Fibroblast of peridontal ligament (primary cell): Measurements from ENCODE around the gene AOAH.
A peak's percentile ranks its signal among the peaks of the same experiment; 100 is the strongest.

Experiments used
- DNase-seq: peaks from one replicate; pipeline ENCODE4 v3.0.0-alpha.2; 2010; ENCODE audit errors: extremely low read depth

AOAH gene

DNA sequence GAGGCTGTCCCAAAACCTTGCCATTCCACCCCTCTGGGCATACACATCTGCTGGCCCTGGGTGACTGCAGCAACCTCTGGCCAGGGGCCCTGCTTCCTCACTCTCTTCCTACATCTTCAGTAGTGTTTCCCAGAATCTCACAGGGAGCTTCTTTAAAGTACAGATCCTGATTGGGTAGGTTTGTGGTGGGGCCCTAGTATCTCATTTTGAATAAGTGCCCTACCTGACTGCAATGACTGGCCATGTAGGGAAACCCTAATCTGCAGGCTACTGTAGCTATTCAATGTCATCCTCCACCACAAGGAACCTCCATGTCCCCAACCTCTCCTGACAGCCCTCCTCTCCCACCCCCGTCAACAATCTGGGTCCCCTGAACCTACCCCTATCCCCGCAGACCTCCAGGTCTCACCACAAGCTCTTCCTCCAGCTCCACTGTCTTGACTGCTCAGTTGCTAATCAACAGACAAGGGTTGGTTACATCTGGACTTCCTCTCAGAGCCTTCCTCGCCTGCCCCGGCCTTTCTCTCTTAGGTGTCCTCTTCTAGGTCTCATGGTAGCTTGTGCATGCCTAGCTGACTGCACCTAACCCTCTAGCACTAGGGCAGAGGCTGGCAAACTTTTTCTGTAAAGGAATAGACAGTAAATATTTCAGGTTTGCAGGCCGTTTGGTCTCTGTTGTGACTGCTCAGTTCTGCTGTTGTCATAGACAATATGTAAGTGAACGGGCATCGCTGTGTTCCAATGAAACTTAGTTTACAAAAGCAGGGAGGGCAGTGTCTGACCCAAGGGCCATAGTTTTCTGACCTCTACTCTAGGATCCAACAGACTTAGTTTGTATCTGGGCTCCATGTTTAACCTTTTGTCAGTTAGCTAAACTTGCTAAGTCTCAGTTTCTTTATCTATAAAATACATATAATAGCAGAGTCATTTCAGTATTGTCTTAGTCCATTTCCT is 121.1 kb downstream of the AOAH start:
- DNase-seq = no peak

DNA sequence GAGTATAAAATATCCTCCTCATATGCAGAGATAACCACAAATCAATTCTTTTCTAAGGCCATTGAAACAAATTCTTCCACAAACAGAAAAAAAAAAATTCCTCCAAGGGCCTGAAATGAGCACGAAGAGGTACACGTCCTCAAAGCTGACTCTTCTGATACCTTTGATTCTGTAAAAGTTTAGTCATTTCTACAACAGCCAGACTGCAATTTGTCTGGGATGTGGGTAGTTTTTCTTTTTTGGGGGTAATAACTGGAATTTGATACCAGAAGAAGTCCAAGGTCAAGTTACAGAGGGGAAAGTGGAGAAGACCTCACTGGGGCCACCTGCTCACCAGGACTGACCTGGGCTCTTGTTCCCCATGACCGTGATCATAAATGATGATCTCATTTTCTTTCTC is 121.8 kb downstream of the AOAH start:
- no peak for DNase-seq

DNA sequence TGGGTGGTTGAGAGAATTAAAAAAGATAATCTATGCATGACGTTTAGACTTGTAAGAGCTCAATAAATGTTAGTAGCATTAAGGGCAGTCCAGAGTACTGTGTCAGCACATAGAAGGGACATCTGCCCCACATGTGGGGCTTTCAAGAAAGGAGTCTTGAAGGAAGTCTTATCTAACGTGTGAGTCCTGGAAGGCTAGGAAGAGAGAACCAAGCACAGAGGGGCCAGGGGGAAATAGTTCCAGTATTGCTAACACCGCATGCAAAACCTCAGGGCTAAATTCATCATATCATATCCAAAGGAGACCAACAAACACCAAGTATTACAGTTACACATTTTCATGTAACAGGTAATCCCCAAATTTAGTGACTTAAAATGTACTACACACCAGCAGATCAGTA is 122.7 kb downstream of the AOAH start:
- no peak for DNase-seq

DNA sequence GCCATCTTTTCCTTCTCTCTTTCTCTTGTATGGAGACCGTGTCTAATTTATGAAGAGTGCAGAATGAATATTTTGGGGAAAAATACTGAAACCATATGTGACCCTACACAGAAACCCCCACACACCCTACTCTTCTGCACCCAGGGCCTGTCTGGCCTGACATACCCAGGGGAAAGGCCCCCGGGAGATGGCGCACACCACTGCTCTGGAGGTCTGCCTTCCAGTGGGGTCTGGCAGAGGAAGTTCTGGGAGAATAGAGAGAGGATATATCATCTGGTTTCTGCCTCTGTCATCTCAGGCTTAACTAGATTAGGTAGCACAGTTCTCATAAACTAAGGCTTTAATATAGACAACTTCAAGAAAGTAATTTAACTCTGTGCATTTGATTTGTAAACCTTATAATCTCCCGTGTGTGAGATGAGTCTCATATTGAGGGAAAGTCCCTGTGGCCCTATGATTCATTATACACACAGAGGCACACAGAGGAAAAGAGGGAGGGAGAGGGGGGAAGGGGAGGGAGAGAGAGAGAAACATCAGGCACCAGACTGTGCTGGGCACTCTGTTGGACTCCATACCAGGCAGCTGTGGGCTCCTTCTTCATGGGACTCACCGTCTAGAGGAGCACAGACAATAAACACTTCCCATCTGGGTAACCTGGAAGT is 123.3 kb downstream of the AOAH start:
- no peak for DNase-seq

DNA sequence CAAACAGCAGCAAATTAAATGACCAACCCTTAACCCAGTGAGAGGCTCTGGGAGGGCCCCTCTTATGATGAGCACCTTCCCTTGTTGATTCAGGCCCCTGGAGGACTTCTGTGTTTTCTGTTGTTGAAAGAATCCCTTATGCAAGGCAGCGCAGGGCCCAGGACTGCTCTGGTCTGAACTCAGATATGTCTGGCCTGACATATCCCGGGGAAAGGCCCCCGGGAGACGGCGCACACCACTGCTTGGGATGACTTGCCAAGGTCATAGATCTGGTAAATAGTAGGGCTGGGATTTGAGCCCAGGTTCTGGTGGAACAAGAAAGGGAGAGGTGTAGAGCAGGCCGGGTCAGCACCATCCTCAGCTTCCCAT is 124.0 kb downstream of the AOAH start:
- no peak for DNase-seq

DNA sequence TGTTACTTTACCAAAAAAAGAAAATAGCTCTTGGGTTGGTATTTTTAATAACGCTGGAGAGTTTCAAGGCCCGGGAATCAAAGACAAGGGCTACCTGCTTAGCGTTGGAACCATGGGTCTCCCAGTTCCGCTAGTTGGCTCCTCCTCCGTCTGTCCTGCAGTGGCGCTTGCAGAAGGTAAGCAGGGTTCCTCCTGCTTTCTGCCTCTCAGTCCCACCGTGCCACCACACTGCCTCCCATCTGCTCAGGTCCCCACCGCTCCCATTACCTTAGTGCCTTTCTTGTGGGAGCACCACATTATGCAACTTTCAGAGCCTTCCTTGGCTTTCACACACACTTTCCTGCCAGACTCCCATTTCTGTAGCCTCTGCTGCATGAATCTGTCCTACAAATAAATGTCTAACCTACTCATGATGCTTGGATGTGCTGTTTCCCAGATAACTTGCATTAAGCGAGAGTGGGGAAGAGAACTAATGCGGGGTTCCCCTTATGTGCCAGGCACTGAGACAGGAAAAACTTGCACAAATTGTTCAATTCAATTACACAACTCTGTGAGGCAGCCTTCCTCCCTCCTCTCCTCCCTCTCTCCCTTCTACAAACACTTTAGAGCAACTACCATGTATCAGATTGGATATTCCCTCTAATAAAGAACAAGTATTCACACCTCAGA is 124.5 kb downstream of the AOAH start:
- no peak for DNase-seq

DNA sequence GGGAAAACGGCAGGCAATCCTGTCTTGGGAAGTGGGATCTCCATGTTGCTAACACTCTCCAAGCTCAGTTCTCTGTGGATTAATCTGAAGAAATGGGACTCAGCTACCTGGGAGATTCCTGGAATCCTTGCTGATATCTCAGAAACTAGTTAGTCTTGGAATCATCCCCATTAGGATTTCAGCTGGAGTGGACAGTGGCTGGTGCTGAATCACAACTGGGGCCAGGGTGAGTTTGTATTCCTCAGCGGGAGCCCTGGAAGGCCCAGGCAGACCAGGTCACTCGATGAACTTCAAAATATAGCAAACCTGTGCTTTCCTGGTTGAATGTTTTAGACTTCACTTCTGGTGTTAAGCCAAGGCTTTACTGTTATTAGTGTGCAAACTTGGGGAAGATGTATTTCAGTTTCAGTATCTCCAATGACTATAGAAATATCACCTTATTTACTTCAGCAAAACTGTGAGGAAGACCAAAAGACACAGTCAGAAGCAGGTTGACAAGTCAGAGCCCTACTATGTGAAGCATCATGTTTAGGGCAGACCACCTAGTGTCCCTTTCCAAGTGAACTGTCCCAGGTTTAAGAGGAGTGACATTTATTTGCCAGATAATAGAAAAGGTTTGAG is 126.1 kb downstream of the AOAH start:
- no peak for DNase-seq

DNA sequence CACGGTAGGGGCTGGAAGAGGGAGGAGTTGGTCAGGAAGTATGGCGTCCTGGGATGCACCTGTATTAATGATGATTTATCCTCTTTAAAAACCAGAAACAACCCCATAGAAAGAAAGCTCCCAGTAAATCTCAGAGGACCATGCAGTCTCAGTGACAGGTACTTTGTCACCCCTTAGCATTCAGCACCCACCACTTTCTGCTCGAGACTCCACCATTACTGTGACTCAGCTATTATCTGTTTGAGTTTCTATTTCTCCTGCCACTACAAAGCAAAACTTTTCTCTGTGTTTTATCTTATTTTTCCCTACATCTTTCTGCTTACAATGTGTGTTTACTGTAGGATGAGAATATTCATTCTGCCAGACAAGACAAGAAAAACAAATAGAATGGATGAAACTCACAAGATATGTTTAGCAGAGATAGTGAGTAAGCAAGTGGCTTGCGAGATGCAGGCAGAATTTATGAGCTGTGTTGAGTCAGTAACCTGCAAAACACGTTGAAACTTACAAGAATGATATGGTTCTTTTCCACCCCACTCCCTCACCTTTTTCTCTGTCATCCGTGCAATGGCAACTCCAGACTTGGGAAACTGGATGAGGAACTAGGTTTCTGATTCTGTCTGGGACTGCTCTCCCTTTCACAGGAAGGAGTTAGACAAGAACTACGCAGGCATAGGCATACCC is 127.1 kb downstream of the AOAH start:
- no peak for DNase-seq

DNA sequence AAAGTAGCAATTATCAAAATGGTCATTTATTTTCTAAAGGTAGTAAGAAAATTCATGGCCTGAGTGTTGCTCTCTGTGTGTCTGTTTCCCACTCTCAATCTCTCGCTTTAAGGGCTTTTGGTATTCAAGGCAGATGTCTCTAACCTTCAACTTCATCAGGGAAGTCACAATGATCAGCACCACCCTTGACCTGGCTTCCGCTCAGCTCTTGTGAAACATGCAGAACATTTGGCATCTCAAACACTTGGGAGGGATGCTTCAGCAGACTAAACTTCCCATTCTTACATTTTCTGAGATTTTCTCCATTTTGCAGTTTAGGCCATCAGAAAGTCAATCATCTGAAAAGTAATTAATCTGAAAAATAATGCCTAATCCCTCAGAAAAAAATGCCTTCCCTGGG is 129.8 kb downstream of the AOAH start:
- no peak for DNase-seq

DNA sequence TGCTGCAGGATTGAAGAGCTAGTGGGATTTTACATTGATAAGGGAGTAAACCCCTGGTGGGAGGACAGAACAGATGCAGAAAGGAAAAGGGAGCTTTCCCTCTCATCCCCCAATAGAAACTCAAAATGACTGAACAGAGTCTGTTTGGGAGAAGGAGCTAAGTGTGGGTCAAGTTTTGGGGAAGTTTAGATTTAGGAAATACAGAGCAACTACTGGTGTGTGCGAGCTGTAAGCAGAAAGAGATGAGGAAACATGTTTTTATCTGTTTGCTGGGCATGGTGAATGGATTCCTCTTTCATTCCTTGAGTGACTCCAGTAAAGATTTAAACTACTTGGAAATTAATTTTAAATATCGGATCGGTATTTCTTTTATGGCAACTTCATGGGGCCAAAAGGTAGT is 132.7 kb downstream of the AOAH start:
- no peak for DNase-seq

DNA sequence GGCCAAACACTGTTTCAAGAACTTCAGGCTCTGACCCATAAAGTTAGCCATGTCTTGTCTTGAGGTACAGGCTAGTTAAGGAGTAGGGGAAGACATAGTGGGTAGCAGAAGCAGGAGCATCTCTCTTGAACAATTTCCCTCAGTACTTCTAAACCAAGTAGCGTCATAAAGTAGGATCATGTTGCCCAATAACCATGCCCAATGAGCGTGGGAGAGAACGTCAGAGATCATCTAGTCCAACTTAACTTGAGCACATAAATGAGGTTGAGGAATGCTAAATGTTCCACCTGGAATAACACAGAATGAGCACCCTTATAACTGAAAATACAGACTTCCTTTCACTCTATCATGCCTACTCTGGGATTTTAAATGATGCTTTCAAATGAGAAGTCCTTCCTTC is 134.9 kb downstream of the AOAH start:
- DNase-seq = no peak

DNA sequence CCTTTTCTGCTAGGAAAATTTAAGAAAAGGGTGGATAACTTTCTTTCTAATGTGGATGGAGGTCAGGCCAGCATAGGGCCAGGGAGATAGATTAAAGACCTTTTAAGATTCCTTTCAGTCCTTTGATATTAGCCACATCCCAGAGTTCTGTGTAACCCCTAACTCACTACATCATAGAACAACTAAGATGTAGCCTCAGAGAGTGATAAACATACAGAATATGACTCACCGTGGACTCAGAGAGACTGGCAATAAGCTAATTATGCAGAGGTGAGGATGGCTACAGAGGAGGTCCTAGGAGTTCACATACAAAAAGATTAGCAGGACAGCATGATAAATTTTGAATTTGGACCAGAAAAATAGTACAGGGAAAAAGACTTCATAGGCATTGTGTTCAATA is 141.0 kb downstream of the AOAH start:
- DNase-seq = no peak

DNA sequence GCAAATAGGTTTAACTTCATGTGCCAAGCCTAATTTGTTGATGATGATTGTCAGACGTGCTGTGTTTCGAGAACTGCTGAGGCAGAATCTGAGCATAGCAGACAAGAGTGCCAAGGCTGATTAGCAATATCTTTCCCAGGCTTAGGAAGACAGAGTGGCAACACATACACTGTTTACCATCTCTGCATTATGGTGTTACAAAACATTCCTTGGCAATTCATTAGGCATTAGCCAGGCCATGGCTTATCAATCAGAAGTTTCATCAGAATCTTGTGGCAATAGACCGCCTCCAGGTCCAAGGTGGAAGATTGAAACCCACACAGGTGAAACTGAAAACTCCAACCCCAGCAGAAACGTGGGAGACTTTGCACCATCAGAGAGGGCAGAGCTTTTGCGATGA is 148.5 kb downstream of the AOAH start:
- no peak for DNase-seq

DNA sequence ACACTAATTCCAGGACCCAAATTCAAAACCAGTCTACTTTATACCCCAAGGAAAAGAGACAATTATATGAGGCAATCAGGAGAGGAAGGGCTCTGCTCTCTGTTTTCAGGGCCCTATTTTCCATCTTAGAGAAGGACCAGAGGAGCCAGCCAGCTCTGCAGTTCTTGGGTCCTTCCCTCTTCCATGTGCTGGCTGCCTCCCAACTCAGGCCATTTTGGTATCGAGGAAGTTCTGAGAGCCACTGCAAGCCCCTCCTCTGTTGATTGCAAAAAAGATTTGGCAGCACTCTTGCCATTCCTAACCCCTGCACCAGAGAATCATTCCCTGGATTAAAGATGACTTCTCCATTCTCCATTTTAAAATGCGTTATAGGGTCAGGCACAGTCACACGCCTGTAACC is 151.2 kb downstream of the AOAH start:
- no peak for DNase-seq

DNA sequence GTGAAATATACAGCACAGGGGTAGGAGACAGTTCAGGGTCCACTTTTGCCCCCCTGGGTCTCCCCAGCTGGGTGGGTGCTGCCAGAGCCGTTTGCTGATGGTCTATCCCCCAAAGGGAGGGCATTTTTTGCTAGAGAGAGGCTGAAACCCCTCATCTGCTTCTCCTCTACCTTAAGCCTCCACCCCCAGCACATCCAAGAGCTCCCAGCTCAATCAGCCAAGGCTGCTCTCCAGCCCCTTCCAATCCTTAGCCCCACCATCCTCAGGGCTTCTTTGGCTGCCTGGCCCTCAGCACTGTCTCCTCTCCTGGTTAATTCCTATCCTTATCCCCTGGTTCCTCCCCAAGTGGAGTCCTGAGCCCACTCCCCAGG is 153.1 kb downstream of the AOAH start:
- DNase-seq = no peak

DNA sequence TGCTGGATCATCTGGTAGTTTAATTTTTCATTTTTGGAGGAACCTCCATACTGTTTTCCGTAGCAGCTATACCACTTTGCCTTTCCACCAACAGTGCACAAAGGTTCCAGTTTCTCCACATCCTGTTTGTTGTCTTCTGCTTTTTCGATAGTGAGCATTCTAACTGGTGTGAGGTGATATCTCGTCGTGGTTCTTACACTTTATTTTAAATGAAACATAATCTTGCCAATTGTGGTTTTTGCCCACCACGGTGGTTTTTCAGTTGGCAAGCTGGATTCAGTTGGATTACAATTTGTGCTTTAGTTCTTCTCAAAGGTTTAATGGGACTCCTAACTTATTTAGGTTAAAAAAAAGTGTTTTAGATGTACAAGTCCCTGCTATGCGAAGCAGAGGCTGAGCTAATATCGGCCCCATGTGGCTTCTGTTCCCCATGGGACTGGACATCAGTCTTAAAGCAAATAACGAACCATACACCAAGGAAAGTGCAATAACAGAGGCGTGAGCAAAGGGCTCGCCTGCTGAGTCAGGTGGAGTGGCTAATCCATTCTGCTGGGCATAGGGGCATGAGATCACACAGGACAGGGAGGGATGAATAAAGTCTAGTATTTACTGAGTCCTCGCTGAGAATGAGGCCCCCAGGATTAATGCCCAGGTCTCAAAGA is 153.6 kb downstream of the AOAH start:
- no peak for DNase-seq

DNA sequence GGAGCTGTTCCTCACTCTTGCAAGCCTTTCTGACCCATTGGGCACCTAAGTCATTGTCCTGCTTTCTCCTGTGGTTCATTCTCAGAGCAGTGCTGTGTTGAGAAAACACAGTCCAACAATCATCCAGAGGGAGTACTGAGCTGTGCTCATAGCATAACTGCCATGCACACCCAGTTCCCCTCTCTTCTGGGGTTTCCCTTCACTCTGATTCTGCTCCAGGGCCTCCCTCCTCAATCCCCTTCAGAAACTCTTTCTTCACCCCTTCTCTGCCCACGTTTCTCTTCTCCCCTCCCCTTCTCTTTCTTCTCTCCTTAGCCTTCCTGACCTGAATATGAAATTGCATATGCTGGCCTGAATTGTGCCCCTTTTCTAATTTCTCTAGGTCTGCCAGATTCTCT is 155.8 kb downstream of the AOAH start:
- DNase-seq = no peak

DNA sequence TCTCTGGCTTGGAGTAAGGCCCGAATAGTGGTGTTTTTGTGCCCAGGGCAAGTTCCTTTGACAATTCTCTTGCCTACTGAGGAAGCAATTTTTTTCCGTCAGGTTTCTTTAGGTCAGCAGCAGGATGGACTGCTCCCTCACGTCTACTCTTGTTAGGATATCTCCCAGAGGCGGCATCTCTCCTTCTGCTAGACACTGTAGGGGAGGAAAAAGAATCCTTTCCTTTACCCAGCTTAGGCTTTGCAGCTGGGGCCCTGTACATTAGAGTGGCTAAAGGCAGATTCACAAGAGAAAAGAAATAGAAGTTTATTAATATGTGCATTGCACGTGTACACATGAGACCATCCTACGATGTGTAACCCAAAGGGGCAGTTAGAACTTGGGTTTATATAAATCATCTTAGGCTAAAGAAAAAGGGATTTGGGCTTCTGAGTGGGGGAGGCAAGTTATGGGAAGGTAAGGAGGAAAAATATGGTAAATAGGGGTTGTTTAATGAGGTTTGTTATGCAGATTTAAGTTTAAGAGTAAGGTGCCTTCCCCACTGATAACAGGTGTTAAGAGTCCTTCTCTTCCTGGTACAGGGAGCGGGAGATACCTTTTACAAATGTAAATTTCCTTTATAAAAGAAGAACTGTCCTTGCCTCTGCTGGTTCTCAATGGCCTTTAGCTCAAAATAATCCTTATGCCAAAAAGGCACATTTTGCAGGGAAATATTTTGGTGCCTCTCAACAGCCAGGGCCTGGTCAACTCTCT is 156.4 kb downstream of the AOAH start:
- no peak for DNase-seq

DNA sequence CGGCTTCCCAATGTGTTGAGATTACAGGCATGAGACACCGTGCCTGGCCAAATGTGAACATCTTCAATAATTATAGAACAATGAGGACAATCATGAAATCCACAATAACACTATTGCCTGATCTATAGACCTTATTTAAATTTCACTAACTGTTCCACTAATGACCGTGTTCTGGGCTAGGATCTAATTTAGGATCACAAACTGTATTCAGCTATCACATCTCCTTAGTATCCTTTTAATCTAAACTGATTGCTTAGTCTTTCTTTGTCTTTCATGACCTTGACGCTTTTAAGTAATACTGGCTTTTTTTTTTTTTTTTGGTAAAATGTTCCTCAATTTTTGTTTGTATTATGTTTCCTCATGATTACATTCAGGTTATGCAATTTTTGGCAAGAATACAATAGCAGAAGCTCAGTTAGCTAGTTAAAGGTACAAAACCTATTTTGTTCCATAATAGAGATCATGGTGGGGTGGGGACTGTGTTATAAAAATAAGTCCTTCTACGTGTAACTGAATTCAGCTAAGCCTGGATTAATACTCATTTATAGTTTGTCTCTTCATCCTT is 158.4 kb downstream of the AOAH start:
- DNase-seq = peak; percentile 9

DNA sequence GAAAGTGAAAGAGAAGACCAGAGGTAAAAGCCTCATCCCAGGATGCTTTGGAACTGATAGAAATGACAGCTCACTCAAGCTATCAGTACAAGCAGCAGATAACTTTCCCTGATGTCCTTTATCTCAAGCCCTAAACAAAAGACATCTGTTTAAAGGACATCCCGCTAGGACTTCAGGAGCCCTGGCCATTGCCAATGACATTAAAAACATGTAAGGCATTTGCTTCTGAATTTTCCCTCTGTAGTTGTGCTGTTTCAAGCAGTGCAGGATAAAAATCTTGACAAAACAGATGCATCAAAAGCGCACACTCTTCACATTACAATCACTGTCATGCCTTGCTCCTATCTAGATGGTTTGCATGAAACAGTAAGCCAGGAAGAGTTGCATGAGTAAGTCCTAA is 159.8 kb downstream of the AOAH start:
- DNase-seq = no peak
